Dermis microvascular lymphatic vessel endothelial cell (primary cell): ENCODE results near the gene SPRING1. TPM values are rescaled to one million over a fixed set of nuclear protein-coding genes. Genes with fewer than 3 reads are reported as not detected.
"Not testable (repeated sequence)": the region's sequence is repeated elsewhere in the genome, so short reads cannot be mapped to it uniquely, and the experiment has no call there.

ENCODE experiments used
- DNase-seq, 2 donors: peaks; one replicate each; pipeline versions ENCODE4 v3.0.0 to v3.0.0-alpha.2; 2010; ENCODE audit warnings: low read depth in 2 of 2
- total RNA-seq: library from RNA; depleted of rRNA; stranded (reverse); fragments of >200 nt; gene quantifications from 2 replicates; pipeline ENCODE4 v1.2.1, GENCODE V29; 2014

The SPRING1 gene
- total RNA-seq = 18.7 and 28.4 TPM in 2 replicates

- peak; percentile 96 to 99 for DNase-seq
Measured at GRCh38 chr12:116737774-116738657, at the start of gene SPRING1, which contains the start of gene RNFT2. TSS of gene SPRING1 (minus strand) at chr12:116738069. CDS start at chr12:116737900, 169 bp downstream. TSS of gene RNFT2 (plus strand) at chr12:116738315. CDS start at chr12:116740498, 2,183 bp downstream.

- no peak for DNase-seq
Measured at GRCh38 chr12:116784238-116784612, 46.4 kb upstream of the SPRING1 start.

- no peak for DNase-seq
Measured at GRCh38 chr12:116783525-116784237, 45.8 kb upstream of the SPRING1 start.

GRCh38 chr12:116780942-116781341 is 43.1 kb upstream of the SPRING1 start:
- no peak for DNase-seq

GRCh38 chr12:116779597-116779996 is 41.7 kb upstream of the SPRING1 start:
- DNase-seq = no peak

GRCh38 chr12:116777245-116777644 is 39.4 kb upstream of the SPRING1 start:
- no peak for DNase-seq

GRCh38 chr12:116774020-116774419 is 36.2 kb upstream of the SPRING1 start:
- no peak for DNase-seq

- DNase-seq = peak in 1 of 2 donors; percentile 73
Measured at GRCh38 chr12:116773276-116773731, 35.4 kb upstream of the SPRING1 start.

- peak in 1 of 2 donors; percentile 39 for DNase-seq
Measured at GRCh38 chr12:116771651-116772050, 33.8 kb upstream of the SPRING1 start.

- no peak for DNase-seq
Measured at GRCh38 chr12:116766746-116767145, 28.9 kb upstream of the SPRING1 start.

GRCh38 chr12:116766285-116766684 is 28.4 kb upstream of the SPRING1 start:
- DNase-seq = no peak

- no peak for DNase-seq
Measured at GRCh38 chr12:116765271-116765670, 27.4 kb upstream of the SPRING1 start.

GRCh38 chr12:116761499-116761898 is 23.6 kb upstream of the SPRING1 start:
- DNase-seq = no peak

GRCh38 chr12:116760622-116761020 is 22.8 kb upstream of the SPRING1 start:
- DNase-seq = no peak

- DNase-seq = peak; percentile 32 to 52
Measured at GRCh38 chr12:116759783-116760621, 22.1 kb upstream of the SPRING1 start.

- DNase-seq = not testable (repeated sequence)
Measured at GRCh38 chr12:116754783-116755182, 16.9 kb upstream of the SPRING1 start.

GRCh38 chr12:116754097-116754496 is 16.2 kb upstream of the SPRING1 start:
- DNase-seq = not testable (repeated sequence)

- DNase-seq = no peak
Measured at GRCh38 chr12:116750298-116750697, 12.4 kb upstream of the SPRING1 start.

- DNase-seq = no peak
Measured at GRCh38 chr12:116749884-116750283, 12.0 kb upstream of the SPRING1 start.

- no peak for DNase-seq
Measured at GRCh38 chr12:116745554-116745953, 7.7 kb upstream of the SPRING1 start.

- DNase-seq = no peak
Measured at GRCh38 chr12:116744766-116745165, 6.9 kb upstream of the SPRING1 start.
